Activated T-cell treated with anti-CD3 and anti-CD28 coated beads, Interleukin-2, amount 50 U/mL, for 48 hours (primary cell): ENCODE results near the gene LRP8.

Source experiments
- DNase-seq, 2 experiments: peaks; one replicate each; pipeline ENCODE4 v3.0.0-alpha.2; 2020

LRP8 gene

DNA sequence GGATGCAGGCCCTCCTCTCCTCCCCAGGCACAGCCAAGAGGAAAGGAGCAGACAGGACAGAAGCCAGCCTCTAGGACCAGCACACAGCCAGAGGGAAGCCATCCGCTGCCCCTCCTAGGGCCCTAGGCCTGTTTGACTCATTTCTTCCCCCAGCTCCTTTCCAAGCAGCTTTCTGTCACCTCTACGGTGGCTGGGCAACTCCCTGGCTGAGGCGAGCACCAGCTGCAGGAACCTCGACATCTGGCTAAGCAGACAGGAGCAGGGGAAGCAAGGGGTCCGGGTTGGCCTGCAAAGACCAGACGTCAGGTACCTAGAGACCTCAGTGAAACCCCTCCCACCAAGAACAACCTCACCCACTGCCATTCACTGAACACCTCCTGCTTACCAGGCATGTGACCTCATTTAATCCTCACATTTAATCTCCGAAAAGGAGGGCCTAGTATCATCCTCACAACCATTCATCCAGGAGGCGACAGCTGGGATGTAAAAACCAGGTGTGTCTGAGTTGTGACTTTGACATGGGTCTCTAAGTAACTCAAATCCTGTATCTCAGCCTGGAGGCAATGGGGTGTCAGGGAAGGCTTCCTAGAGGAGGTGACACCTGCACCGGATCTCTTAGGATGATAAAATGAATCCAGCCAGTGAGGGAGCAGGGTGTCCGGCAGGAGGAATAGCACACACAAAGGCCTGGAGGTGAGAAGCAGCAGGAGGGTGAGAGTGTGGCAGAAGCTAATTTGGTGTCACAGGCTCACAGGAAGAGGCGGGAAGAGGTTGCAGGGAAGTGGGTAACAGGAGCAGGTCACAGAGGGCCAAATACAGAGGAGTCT lies 5.9 kb downstream of the LRP8 start:
- no peak for DNase-seq

DNA sequence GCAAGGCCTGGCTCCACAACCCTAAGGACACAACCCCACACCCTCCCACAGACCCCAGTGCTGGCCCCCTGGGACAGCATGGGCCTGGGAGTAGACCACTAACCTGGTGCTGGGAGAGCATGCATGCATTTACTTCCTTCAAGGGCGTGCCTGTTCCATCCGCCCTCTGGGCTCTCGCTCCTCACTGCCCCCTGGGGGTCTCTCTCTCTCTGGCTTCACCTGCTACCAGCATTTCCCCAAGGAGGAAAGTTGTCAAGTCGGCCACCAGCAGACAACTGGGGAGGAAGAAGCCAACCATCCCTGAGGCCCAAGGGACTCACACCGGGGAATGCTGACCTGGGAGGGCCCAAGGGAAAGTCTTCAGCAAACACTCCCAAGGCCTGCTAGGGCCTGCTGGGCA lies 6.5 kb downstream of the LRP8 start:
- no peak for DNase-seq

DNA sequence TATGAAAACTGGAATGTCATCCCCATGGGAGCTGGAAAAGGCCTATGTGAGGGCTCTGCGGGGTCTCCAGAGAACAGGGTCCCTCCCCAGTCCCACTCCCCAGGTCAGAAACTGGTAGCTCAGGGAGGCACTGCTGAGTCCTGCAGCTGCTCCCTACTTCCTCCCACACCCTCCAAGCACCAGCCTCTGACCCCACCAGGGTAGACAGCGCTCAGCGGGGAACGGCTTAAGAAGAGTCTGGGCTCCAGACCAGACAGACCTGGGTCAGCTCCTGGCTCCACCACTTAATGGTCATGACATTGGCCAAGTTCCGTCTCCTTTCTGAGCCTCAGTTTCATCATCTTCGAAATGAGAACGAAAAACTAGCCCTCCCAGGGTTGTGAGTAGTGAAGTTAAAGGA lies 7.2 kb downstream of the LRP8 start:
- DNase-seq, result no peak

DNA sequence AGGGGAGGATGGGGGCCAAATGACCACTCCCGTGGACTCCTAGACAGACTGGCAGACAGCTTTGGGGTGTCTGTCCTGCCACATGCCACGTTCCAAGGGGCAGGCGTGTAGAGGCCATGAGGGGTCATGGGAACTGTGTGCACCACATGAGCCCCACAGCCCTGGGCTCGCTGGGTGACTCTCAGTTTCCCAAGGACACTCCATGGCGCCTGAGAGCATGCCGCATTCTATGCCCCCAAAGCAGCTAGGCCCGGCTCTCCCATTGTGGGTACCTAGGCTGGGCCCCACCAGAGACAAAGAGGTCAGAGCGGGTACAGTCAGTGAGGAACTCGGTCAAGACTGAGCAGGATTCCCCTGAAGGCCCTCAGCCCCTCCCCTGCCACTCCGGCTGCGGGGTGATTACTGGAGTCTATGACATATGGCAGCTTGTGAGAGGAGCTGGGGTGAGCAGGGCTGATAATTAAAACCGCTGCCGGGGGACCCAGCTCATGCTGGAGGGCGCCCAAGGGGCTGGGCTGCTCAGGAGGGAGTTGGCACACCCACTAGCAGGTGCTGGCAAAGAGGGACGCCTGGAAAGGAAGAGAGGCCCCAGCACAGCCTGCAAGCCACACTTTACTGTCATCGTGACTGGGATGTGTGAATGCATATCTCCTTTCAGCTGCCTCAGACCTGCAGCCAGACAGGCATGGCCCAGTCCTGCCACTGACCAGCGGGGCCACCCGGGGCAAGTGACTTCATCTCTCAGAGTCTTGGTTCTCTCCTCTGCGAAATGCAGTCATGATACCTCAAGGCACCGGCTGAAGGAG lies 8.4 kb downstream of the LRP8 start:
- no peak for DNase-seq

DNA sequence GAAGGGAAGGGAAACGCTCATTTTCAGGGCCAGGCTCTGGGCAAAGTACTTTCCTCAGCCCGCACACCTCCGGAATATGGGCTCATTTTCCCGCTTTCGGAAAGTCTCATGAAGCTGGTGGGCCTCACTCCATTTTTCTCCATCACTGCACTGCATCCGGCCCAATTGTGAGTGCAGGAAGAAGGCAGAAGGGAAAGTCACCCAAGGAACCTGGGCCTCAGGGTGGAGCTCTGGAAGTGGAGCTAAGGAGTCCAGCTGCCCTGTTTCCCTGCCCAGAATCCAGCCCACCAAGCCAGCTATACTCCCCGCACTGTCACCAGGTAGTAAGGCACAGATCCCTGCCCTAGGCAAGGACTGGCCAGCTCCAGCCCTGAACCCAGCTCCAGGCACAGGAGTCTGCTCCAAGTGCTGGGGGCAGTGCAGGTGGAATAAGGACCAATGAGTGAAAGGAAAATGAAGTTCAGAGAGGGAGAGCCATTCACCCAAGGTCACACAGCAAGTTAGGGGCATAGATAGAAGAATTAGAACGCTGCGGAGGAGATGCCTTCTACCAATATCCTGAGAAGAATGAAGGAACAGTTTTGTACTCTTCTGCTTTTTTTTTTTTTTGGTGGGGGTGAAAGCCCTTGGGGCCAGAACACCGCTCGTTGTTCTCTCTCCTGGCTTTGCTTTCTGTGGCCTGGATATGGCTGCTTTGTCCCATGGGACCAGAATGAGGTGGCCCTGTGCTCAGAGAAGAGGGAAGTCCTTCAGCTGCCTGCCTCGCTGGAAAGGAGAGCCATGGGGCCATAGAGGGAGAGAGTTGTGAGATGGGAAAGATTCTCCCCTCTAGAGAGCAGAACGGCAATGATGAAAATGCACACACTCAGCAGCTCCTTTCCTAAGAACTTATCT lies 10.0 kb downstream of the LRP8 start:
- DNase-seq, result no peak

DNA sequence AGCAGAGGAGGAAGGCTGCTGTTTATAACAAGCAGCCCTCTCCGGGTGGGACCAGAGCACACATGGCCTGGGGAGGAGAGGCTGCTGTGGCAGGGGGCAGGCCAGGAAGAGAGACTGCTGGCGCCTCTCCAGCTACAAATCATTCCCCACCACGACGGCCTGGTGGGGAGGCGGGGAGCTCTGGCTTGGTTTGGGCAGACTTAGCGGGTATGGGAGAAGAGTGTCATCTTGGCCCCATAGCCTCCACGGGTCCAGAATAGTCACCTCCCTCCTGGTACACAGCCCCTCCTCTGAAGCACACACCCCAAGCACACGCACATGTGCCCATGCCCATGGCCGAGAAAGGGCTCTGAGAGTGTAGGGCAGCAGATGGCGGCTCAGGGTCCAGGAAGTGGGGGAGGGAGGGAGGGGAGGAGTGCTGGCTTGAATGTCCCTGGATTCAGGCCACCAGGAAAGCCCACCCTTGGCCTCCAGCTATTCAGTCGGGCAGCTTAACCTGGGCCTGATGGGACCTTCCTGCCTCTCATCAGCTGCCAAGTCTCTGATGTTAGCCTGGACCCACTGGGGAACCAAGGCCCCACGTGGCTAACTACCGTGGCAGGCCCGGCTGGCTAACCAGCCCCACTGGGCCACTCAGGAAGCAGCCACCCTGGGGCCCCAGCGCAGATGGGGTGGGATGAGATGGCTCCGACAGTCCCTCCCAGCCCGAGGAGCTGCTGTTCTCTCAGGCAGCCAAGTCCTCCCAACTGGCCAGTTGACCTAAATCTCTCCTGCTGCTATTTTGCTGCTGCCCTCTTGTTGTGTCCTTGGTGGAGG lies 10.9 kb downstream of the LRP8 start:
- DNase-seq, result no peak

DNA sequence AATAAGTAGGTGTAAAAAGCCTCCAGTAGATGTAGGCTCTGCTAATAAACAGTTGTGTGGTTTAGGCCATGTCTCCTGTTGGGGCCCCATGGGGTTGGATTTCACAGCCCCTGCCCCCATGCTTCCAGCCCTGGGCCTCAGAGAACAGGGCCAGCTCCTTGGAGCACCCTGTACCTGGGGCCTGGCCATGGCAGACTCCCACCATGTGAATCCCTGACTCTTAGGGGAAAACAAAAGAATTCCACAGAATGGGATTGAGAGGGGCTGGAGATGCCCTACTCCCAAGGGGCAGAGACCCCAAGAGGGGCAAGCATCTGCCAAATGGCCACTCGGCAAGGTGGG lies 11.5 kb downstream of the LRP8 start:
- no peak for DNase-seq

DNA sequence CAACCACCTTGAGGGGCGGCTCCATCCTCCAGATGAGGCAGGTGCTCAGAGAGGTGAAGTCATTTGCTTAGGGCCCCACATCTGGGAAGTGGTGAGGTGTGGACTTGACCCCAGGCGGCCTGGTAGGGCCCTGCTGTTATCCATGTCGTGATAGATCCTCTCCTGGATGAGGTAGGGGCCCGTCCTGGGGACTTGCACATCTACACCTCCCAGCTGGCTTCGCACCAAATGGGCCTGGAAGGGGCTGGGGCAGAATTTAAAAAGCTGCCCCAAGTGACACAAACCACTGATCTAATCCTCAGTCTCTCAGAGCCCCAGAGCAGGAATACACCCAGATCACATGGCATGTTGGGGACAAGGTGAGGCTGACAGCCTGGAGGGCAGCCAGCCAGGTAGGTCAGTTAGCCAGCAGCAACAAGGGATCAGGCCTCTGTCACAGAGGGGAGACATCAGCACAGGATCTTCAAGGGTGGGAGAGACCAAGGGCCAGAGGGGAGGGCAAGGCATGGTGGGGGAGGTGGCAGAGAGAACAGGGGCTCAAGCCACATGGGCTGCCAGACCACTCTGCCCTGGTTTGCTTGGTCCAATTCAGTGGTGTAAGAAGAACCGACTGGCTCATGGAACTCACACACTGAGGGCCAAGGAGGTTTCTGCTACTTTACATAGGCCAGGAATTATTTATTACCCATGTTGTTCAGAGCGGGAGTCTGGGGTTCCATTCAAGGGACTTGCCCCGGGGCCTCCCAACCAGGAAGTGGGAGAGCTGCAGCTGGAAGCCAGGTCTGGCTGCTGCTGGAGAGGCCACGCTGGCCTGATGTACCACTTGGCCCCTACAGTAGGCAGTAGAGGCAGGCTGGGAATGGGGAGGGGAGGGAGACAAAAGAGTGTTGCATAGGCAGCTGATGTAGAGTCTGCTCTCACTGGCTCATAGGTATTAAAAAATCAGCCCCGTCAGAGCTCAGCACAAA lies 12.1 kb downstream of the LRP8 start:
- no peak for DNase-seq

DNA sequence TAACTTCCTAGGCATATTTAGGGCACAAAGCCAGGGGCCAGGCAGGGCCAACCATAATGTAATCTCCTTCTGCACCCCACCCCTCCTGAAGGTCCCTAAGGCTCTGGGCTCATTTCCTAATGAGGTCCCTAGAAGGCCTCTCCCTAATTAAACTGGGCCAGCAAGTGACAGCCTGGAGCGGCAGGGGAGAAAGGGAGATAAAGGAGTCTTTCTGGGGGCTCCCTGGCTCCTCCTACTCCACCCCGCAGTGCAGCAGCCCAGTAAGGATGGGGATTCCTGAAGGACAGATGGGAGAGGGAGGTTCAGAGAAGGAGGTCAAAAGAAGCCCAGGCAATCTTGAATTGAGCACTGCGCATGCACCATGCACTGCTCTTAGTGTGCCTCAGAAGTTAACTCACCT lies 12.8 kb downstream of the LRP8 start:
- DNase-seq, result no peak

DNA sequence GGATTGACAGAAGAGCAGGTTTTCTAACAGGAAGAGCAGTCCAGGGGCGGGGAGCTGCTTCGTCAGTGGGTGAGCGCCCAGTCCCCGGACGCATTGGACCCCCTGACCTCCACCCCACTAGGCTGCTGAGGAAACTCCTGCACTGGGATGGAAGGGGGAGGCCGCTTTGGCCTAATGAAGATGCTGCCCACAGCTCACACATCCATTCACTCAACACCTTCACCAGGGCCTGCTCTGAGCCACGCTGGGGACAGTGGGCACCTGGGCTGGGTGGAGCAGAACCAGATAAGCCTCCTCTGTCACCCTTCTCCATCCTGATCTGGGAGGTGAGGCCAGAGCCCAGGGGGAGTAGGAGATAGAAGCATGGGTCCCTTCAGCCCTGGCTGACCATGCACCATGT lies 13.3 kb downstream of the LRP8 start:
- no peak for DNase-seq

DNA sequence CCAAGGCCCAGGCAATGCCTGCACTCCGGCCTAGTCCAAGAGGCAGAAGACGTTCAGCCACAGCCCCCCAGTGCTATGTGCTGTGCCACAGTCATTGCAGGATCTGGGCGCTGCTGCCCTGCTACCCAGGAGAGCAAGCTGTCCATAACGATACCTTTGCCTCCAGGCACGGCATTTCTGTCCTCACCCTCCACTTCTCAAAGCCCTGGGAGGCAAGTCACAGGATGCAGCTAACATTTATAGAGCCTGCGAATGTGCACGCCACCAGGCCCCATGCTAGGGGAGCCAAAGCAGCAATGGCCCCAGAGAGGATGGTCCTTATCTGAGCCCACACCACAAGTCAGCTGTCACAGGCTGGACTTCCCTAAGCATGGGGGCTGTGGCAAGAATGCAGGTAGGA lies 13.8 kb downstream of the LRP8 start:
- DNase-seq, result no peak

DNA sequence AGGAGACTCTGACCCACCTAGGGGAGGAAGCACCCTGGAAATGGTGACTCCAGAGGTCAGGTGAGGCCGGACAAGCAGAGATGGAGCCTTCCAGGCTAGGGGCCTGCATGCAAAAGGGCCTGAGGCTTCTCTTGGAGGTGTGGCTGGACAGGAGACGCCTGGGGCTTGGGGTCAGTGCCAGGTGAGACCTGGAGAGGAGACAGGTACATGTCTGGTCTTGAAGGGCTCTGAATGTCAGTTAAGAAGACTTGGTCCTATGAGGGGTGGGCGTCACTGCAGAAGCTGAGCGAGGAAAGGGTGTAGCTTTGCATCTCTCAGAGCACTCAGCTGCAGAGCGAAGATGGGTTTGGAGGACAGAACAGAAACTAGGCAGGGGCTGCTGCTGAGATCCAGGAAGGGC lies 14.3 kb downstream of the LRP8 start:
- no peak for DNase-seq

DNA sequence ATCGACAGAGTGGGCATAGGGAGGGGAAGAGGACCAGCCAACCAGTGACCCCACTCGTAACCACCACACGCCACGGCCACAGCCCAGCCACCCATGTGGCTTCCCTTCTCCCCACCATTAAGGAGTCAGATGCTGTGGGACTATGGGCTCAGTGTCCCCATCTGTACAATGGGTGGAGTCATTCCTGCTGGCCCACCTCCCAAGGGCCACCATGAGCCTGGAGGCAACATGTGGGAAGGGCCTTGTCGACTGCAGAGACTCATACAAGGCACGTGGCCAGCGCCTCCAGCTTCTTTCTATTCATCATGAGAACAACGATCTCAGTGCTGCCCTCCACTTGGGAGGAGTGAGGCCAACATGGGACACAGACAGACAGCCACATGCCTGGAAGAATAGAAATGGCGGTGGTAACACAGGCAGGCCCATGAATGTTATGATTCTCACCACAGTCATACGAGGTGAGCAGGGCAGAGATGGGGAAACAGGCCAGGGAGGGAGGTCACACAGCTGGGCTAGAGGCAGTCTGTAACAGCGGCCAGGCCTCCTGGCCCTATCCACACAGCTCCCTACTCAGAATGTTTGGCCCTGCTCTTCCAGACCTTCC lies 16.1 kb downstream of the LRP8 start:
- no peak for DNase-seq

DNA sequence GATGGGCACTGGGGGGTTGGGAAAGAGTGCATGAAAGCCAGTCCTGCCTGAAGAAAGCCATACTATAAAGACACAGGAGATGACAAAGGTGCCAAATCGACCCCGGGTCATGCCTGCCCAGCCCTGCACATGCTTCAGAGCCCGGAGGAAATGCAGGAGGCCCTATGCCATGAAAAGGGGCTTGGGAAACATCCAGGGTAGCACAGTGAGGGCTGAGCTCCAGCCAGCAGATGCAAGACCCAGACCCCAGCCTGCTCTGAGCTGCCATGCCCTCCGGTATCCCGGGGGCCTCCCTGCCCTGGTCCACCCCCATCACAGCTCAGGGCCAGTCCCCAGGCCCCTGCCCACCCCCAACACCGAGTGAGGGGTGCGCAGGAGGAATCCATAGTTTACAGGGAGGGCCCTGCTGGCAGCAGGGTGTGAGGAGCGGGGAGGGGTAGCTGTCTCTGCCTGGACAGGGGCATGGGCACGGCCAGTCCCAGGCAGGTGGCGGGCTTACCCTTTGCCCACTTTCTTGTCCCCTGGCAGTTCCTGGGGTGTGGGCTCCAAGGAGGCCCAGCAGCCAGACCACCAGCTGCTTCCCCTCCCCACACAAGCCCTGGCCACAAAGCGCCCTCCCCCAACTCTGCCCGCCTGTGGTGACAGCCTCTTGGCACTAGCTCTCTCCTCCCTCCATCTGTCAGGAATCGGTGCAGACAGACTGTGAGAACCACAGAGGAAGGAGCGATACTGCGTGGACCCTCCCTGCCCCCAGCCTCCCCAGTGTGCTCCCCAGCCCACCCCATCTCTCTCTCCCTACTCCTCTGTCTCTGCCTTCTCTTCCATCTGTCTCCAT lies 16.8 kb downstream of the LRP8 start:
- DNase-seq, result no peak

DNA sequence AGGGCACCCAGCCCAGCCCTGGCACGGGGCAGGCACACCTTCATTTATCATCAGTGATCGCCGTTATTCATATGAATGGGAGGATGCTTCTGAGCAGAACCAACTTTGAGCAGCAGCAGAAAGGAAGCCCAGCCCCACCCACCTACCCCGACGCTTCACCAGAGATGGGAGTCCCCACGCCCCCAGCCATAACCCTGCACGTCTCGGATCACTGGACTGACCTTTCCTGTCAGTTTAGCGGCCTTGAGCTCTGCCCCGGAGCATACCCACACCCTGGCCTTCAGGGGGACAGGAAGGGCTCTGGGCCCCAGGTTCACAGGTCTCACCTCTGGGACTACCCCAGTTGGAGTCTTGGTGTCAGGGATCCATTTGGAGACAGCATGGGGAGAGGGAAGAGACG lies 18.1 kb downstream of the LRP8 start:
- DNase-seq, result no peak

DNA sequence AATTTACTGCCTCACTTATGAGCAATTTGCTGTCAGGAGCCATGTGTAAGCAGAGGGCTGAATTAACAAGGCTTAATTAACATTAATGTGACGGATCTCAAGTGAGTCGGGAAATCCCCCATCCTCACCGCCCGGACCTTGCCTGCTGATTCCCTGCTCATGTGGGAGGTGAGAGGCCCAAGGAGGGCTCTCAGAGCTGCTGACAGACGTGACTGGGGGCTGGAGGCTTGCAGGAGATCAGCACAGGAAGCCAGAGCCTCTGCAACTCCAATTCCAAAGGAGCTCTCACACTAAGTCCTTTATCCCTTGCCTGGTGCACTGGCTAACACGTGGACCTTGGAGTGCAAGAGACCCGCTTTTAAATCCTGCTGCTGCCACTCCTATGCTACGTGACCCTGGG lies 19.4 kb downstream of the LRP8 start:
- no peak for DNase-seq

DNA sequence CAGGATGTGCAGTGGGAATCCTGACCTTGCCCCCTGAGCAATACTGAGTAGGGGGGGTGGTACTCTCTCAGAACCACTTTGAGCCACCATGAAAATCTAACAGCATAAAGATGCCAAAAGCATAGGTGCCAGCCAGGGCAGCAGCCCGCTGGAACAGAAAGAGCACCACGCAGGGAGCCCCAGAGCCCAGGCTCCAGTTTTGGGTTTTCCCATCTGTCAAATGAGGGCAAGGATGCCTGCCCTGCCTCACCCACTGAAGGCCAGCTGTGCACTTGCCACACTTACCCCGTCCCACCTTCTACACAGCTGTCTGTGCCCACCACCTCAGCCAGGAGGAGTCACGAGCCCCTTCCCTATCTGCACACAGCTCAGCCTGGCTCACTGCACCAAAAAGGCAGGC lies 20.8 kb downstream of the LRP8 start:
- DNase-seq, result no peak

DNA sequence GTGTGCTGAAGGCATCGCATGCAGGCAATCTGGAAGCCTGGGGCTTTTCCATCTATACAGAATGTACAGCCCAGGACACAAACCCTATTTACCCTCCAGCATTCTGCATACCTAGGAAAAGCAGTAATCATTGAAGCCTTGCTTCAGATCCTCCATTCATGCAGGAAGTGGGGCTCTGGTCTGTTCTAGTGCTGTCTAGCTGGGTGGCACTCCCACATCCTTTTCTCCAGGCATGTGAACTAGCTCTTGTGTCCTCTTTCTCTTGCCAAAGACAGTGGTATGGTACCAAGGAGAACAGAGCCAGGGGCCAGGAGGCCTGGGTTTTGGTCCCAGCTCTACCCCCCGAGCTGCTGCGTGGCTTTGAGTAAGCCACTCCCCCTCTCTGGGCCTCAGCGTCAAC lies 21.7 kb downstream of the LRP8 start:
- DNase-seq, result no peak

DNA sequence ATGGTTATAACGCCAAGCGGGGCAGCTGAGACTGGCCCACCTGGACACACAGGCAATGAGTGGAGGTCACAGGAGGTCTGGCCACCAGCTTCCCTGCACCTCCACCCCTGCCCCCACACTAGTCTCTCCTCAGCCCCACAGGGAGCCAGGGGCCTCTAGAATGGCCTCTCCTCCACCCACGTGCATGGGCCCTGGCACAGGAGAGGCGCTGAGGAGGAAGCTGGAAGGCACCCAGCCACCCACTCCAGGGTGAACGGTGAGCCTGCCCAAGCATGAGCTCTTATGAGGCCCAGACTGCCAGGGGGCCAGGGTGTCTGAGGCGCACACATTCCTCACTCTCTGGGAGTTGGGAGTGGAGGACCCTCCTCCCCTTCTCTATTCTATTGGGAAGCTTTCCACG lies 22.2 kb downstream of the LRP8 start:
- no peak for DNase-seq

DNA sequence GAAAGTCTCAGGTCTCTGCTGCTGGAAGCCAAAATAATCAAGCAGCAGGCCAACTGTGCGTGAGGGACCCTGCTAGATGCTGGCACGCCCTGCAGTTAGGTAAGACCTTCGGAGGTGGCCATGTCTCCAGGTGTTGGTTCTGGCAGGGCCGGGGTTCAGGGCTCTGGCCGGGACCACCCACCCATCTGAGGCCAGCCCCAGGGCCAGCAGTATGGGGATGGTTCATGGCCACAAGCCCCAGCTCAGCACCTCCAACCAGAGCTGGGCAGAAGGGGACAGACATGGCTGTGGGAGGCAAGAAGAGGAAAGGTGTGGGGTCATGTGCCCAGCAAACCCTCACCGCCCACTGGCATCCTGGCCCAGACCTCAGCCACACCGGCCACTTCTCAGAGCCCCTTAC lies 23.3 kb downstream of the LRP8 start:
- no peak for DNase-seq
